ENCODE measurements around the gene APOBEC3B. TPM values are rescaled to one million over a fixed set of nuclear protein-coding genes. Genes with fewer than 3 reads are reported as not detected.
"Not testable (repeated sequence)": the region's sequence is repeated elsewhere in the genome, so short reads cannot be mapped to it uniquely, and the experiment has no call there.

APOBEC3B gene
- total RNA-seq, 4 donors from 2014 or later = 1.2 to 1.5 TPM; not detected in 2

GRCh38 chr22:38942702-38943101 lies 39.4 kb upstream of the APOBEC3B start:
- H3K9me3 ChIP-seq = no peaks in the 10 kb centered on the region
- H3K4me1 ChIP-seq = no peaks in the 10 kb centered on the region
- H3K27me3 ChIP-seq = no peaks in the 10 kb centered on the region
- no peak overlapping the region for H3K27ac ChIP-seq
- intact Hi-C loops (cut with DNase I; ENCODE audit: low total_unique reads) = no loop called here
- TF ChIP-seq POLR2A (IDR thresholded peaks at IDR 0.05) = no peak
- TF ChIP-seq, protein P1, sequence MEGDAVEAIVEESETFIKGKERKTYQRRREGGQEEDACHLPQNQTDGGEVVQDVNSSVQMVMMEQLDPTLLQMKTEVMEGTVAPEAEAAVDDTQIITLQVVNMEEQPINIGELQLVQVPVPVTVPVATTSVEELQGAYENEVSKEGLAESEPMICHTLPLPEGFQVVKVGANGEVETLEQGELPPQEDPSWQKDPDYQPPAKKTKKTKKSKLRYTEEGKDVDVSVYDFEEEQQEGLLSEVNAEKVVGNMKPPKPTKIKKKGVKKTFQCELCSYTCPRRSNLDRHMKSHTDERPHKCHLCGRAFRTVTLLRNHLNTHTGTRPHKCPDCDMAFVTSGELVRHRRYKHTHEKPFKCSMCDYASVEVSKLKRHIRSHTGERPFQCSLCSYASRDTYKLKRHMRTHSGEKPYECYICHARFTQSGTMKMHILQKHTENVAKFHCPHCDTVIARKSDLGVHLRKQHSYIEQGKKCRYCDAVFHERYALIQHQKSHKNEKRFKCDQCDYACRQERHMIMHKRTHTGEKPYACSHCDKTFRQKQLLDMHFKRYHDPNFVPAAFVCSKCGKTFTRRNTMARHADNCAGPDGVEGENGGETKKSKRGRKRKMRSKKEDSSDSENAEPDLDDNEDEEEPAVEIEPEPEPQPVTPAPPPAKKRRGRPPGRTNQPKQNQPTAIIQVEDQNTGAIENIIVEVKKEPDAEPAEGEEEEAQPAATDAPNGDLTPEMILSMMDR (IDR thresholded peaks at IDR 0.05) = no peak
- no peak for DNase-seq
- H3K4me3 ChIP-seq = no peak overlapping the region
- H3K36me3 ChIP-seq = no peaks in the 10 kb centered on the region

GRCh38 chr22:38943201-38943600 lies 38.9 kb upstream of the APOBEC3B start:
- Histone ChIP-seq H3K4me1 (no peaks in the 10 kb centered on the region), H3K27ac (no peak overlapping the region), H3K4me3 (no peak overlapping the region), H3K36me3 (no peaks in the 10 kb centered on the region), H3K27me3 (no peaks in the 10 kb centered on the region), H3K9me3 (no peaks in the 10 kb centered on the region)
- no peak for DNase-seq
- intact Hi-C loops (cut with DNase I; ENCODE audit: low total_unique reads) = no loop called here
- TF ChIP-seq, protein P1 (IDR thresholded peaks at IDR 0.05) = no peak
- no peak for TF ChIP-seq POLR2A (IDR thresholded peaks at IDR 0.05)

DNA sequence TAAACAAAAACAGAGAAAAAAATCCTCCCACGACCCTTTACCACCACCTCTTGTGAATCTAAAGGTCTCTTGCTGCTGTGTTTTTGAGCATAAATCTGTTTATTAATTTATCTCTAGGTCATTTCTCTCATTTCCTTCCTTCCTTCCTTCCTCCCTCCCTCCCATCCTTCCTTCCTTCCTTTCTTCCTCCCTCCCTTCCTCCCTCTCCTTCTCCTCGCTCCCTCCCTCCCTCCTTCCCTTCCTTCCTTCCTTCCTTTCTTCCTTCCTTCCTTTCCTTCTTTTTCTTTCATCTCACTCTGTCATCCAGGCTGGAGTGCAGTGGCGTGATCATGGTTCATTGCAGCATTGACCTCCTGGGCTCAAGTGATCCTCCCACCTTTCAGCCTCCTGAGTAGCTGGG lies 38.3 kb upstream of the APOBEC3B start:
- Histone ChIP-seq H3K27ac (no peak overlapping the region), H3K27me3 (no peaks in the 10 kb centered on the region), H3K9me3 (no peaks in the 10 kb centered on the region), H3K4me3 (no peak overlapping the region), H3K4me1 (no peaks in the 10 kb centered on the region), H3K36me3 (no peaks in the 10 kb centered on the region)
- intact Hi-C loops (cut with DNase I; ENCODE audit: low total_unique reads) = no loop called here
- TF ChIP-seq POLR2A (IDR thresholded peaks at IDR 0.05) = no peak
- TF ChIP-seq, protein P1 (IDR thresholded peaks at IDR 0.05) = no peak
- no peak for DNase-seq

DNA sequence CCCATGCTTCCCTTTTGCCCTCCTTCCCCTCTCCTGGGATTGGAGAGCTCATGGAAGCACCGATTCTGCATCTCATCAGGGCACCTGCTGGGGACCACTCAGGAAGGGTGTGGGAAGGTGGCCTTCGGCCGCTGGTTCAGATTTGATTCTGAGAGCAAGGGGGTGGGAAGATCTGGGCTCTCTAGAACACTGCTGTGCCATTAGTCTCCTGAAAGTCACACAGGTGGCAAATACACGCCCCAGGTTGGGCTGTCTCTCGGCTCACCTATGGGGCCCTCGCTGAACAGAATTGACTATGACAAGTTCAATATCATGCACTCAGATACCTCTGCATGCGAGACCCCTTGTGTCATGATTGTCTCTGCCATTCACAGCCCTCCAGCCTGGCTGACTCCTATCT lies 37.5 kb upstream of the APOBEC3B start:
- TF ChIP-seq, protein P1 (IDR thresholded peaks at IDR 0.05) = no peak
- no peak for TF ChIP-seq POLR2A (IDR thresholded peaks at IDR 0.05)
- intact Hi-C loops (cut with DNase I; ENCODE audit: low total_unique reads) = no loop called here
- DNase-seq = no peak
- Histone ChIP-seq H3K4me1 (no peaks in the 10 kb centered on the region), H3K36me3 (no peaks in the 10 kb centered on the region), H3K27ac (no peak overlapping the region), H3K9me3 (no peaks in the 10 kb centered on the region), H3K4me3 (no peak overlapping the region), H3K27me3 (no peaks in the 10 kb centered on the region)

DNA sequence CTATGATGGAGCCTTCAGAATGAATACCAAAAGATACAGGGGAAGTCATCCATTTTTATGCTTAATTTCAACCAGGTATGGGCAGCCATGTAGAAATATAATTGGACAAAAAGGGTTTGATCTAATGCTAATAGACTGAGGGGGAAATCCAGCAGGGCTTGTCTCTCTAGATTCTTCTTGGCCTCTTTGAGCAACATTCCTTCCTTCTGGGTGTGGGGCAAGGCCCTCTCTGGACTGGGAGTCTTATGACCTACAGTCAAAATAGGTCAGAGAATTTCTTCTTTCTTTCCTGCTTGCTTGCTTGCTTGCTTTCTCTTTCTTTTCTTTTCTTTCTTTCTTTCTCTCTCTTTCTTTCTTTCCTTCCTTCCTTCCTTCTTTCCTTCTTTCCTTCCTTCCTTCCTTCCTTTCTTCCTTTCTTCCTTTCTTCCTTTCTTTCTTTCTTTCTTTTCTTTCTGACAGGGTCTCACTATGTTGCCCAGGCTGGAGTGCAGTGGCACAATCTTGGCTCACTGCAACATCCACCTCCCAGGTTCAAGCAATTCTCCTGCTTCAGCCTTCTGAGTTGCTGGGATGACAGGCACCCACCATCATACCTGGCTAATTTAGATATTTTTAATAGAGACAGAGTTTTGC lies 36.3 kb upstream of the APOBEC3B start:
- H3K4me3 ChIP-seq; H3K36me3 ChIP-seq; H3K27me3 ChIP-seq; H3K9me3 ChIP-seq; DNase-seq; H3K27ac ChIP-seq; H3K4me1 ChIP-seq; intact Hi-C loops (cut with DNase I; ENCODE audit: low total_unique reads): not testable (repeated sequence)

DNA sequence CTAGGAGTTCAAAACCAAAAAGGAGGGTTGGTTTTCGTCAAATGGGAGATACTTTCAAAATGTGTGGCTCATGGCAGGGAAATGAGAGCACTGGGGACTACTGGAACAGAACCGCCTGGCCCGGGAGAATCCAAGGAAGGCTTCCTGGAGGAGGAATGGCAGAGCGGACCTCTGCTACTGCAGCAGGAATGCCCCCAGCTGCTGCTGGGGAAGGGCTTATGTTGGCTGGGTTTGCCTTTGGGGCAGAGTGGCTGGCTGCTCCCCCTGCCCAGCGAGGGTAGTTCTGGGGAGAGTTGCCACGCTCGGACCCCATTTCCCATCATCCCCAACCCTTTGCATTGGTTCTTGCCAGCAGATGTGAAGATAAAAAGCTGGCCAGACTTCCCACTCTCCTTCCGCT lies 35.4 kb upstream of the APOBEC3B start:
- Histone ChIP-seq H3K9me3 (no peaks in the 10 kb centered on the region), H3K27me3 (no peaks in the 10 kb centered on the region), H3K36me3 (no peaks in the 10 kb centered on the region), H3K4me1 (no peaks in the 10 kb centered on the region), H3K4me3 (no peak overlapping the region), H3K27ac (no peak overlapping the region)
- DNase-seq = no peak
- intact Hi-C loops (cut with DNase I; ENCODE audit: low total_unique reads) = no loop called here
- TF ChIP-seq, protein P1 (IDR thresholded peaks at IDR 0.05) = no peak

Data from uterus (tissue), 4 donors.